AG09319 (cell line): ENCODE data around the gene CABYR.

Source experiments
- DNase-seq: peaks from one replicate; pipeline ENCODE4 v3.0.0-alpha.2; 2010; ENCODE audit warnings: low read depth; ENCODE audit errors: extremely low read depth
- TF ChIP-seq, protein P1 (sequence below): IDR thresholded peaks from 2 replicates; pipeline ENCODE4 v1.5.1; 2011; ENCODE audit warnings: low read depth, mild to moderate bottlenecking, inconsistent platforms, low read length, moderate library complexity

CABYR gene

GRCh38 chr18:24201699-24202687, 63.1 kb downstream of the CABYR start:
- TF ChIP-seq, protein P1, sequence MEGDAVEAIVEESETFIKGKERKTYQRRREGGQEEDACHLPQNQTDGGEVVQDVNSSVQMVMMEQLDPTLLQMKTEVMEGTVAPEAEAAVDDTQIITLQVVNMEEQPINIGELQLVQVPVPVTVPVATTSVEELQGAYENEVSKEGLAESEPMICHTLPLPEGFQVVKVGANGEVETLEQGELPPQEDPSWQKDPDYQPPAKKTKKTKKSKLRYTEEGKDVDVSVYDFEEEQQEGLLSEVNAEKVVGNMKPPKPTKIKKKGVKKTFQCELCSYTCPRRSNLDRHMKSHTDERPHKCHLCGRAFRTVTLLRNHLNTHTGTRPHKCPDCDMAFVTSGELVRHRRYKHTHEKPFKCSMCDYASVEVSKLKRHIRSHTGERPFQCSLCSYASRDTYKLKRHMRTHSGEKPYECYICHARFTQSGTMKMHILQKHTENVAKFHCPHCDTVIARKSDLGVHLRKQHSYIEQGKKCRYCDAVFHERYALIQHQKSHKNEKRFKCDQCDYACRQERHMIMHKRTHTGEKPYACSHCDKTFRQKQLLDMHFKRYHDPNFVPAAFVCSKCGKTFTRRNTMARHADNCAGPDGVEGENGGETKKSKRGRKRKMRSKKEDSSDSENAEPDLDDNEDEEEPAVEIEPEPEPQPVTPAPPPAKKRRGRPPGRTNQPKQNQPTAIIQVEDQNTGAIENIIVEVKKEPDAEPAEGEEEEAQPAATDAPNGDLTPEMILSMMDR = no peak
- no peak for DNase-seq

DNA sequence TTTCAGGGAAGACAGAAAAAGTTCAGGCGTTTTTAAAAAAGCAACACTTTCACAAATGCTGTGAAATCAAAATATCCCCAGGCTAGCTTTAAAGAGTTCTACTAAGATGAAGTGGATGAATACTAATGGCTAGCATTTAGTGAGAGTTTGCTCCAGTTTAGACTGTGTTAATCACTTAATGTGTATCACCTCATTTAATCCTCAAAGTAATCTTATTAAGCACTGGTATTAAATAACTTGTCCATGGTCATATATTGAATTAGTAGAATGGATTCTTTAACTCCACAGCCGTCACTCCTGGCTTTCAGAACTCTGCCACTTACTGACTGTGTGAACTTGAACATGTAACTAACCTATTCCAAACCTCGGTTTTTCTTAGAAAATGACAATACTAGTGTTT, 66.0 kb downstream of the CABYR start:
- TF ChIP-seq, protein P1 = no peak
- no peak for DNase-seq

GRCh38 chr18:24208270-24209035, 69.6 kb downstream of the CABYR start:
- no peak for DNase-seq
- TF ChIP-seq, protein P1 = no peak

DNA sequence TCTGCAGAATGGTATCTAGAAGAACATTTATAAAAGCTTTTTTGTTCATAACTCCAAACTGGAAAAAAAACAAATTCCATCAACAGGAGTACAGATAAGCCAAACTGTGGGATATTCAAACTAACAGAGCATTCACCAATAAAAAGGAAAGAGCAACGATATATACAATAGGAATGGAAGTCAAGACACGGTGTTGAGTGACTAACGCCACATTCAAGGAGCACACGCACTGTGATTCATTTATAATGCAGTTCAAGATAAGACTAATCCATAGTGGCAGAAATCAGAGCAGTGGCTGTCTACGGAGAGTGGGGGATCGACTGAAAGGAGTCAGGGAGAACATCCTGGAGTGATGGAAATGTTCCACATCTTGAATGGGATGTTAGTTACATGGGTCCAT, 70.7 kb downstream of the CABYR start:
- no peak for DNase-seq

More for the DNA sequence above, 70.7 kb downstream of the CABYR start:
- TF ChIP-seq, protein P1 = no peak
